ENCODE results near the gene GMPR.

GMPR gene

DNA sequence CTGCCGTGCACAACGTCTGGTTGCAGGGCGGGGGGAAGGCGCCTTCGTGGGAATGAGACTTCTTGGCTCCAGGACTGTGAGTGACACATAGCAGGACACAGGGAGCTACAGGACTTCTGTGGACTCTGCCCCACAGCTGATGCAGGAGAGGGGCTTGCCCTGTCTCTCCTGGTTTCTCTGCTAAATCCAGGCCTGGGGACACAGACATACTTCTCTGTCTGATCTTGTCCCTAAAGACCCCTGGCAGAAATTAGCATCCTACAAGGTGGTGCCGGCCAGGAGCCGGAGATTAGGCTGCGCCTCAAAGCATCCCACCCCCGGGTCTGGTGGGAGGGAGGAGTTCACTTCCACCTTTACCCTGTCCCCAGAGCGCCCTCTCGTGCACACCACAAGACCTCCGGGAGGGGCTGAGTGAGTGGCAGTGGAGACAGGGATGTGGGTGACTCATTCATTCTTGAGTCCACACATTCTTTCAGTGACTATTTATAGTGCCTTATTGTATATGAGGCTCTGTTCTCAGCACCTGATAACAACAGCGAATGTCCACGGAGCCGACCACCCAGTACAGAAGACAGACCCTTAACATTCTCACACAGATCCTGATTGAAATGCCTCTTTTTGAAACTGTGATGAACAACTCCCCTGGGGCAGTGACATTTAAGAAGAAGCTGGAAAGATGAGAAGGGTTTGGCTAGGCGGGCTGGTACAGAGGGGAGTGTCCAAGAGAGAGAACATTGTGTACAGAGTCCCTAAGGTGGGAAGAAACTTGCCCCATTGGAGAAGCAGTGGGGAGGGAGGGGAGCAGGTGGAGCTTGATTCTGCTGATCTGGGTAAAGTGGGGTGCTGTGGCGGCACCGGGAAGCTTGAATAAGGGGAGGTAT lies 39.0 kb downstream of the GMPR start:
- DNase-seq (ENCODE audit: low read depth, low spot score): peak; percentile 53
- CTCF ChIA-PET: interaction anchor here (0.7 to 7.4 kb wide), 11 partner anchors 9 to 585 kb away, joined by 3 to 138 read pairs (median 4); no protein-coding TSS in a partner anchor
- TF ChIP-seq, protein P1, sequence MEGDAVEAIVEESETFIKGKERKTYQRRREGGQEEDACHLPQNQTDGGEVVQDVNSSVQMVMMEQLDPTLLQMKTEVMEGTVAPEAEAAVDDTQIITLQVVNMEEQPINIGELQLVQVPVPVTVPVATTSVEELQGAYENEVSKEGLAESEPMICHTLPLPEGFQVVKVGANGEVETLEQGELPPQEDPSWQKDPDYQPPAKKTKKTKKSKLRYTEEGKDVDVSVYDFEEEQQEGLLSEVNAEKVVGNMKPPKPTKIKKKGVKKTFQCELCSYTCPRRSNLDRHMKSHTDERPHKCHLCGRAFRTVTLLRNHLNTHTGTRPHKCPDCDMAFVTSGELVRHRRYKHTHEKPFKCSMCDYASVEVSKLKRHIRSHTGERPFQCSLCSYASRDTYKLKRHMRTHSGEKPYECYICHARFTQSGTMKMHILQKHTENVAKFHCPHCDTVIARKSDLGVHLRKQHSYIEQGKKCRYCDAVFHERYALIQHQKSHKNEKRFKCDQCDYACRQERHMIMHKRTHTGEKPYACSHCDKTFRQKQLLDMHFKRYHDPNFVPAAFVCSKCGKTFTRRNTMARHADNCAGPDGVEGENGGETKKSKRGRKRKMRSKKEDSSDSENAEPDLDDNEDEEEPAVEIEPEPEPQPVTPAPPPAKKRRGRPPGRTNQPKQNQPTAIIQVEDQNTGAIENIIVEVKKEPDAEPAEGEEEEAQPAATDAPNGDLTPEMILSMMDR (IDR thresholded peaks at IDR 0.05; ENCODE audit: insufficient read depth, low read length, missing control alignments): peak; percentile 81
- POLR2A ChIA-PET: interaction anchor here (0.6 kb wide), 1 partner anchor 76 kb away, joined by 3 read pairs; no protein-coding TSS in a partner anchor
- no peak overlapping the region for H3K4me3 ChIP-seq (ENCODE audit: low read depth, low read length)

DNA sequence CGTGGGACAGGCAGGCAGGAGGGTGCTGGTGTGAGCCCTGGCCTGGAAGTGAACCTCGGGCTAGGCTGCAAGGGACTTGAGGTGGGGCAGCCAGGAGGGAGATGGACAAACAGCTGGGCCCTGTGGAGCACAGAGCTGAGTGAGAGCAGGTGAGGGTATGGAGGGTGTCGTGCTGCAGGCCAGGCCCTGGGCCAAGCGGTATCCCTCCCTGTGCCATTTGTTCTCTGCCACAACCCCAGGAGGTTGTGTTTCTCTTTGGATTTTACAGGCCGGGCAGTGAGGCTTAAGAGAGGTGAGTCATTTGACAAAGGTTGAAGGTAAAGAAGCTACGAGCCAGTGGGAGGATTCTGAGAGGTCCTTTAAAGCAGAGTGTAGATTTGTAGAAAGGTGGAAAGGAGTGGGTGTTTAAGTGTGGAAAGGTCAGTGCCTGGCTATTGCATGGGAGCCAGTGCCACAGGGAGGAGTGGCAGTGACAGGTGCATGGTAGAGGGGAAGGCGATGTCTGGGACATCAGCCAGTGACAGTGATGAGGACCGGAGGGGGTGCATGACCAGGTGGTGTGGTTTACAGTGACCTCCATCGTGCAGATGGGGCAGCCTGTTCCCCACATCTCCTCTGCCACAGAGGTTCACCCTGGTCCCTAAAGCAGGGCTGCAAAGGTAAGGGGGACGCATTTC lies 39.8 kb downstream of the GMPR start:
- no peak overlapping the region for H3K4me3 ChIP-seq (ENCODE audit: low read depth, low read length)
- DNase-seq (ENCODE audit: low read depth, low spot score): no peak
- ChIA-PET POLR2A (no interaction called here), CTCF (interaction anchor here (0.7 to 7.4 kb wide), 6 partner anchors 9 to 586 kb away, joined by 4 to 138 read pairs (median 4); no protein-coding TSS in a partner anchor)
- TF ChIP-seq, protein P1 (IDR thresholded peaks at IDR 0.05; ENCODE audit: insufficient read depth, low read length, missing control alignments): no peak

DNA sequence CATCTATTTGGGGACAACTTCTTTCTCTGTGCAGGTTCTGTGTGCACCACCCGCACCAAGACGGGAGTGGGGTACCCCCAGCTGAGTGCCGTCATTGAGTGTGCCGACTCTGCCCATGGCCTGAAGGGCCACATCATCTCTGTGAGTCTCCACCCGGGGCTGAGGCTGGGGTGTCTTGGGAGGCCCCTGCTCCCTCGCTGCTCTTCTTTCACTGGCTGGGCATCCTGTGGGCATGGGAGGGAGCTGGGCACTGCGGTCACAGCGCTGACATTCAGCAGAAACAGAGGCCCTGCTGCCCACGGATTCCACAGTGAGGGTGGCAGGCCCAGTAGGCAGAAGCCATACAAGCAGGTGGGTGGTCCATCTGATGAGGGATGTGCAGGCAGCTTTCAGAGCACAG lies 40.4 kb downstream of the GMPR start:
- POLR2A ChIA-PET: no interaction called here
- no peak overlapping the region for H3K4me3 ChIP-seq (ENCODE audit: low read depth, low read length)
- CTCF ChIA-PET: interaction anchor here (1.3 to 7.4 kb wide), 3 partner anchors 8 to 42 kb away, joined by 4 to 138 read pairs (median 5); no protein-coding TSS in a partner anchor
- no peak for DNase-seq (ENCODE audit: low read depth, low spot score)
- TF ChIP-seq, protein P1 (IDR thresholded peaks at IDR 0.05; ENCODE audit: insufficient read depth, low read length, missing control alignments): no peak

DNA sequence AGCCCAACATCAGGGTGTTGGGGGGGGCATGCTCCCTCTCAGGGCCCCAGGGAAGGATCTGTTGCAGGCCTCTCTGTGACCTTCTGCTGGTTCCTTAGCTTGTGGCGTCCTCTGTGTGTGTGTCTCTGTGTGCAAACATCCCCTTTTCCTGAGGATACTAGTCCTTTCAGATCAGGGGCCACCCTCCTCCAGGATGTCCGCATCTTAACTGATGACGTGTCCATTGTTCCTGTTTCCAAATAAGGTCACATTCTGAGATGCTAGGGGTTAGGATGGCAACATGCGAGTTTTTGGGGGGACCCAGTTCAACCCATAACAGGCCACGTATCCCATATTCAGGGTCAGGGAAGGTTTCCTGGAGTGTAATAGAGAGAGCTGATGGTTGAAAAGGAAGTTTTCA lies 40.9 kb downstream of the GMPR start:
- no peak for DNase-seq (ENCODE audit: low read depth, low spot score)
- CTCF ChIA-PET: interaction anchor here (7.4 kb wide), 1 partner anchor 8 kb away, joined by 138 read pairs; no protein-coding TSS in a partner anchor
- no peak overlapping the region for H3K4me3 ChIP-seq (ENCODE audit: low read depth, low read length)
- TF ChIP-seq, protein P1 (IDR thresholded peaks at IDR 0.05; ENCODE audit: insufficient read depth, low read length, missing control alignments): no peak
- POLR2A ChIA-PET: no interaction called here

DNA sequence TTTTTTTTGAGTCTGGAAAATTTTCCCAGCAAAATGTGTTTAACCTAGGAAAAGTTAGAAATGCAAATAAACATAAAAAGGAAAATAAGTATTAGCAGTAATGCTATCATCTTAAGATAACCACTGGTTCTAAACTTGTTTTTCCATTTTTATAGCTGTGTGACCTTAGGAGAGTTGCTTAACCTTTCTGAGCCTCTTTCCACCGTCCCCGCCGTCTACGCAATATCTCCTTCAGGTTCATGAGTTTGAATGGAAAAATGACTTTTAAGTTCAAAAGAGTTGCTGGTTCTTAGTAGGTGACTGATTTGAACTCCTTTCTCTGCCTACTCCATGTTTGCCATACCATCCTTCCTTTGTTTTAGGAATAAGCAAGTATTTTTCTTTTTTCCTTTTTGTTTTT lies 44.0 kb downstream of the GMPR start:
- ChIA-PET POLR2A (no interaction called here), CTCF (interaction anchor here (9.7 kb wide), 1 partner anchor 7 kb away, joined by 138 read pairs; no protein-coding TSS in a partner anchor)
- no peak overlapping the region for H3K4me3 ChIP-seq (ENCODE audit: low read depth, low read length)
- DNase-seq (ENCODE audit: low read depth, low spot score): no peak
- TF ChIP-seq, protein P1 (IDR thresholded peaks at IDR 0.05; ENCODE audit: insufficient read depth, low read length, missing control alignments): no peak

DNA sequence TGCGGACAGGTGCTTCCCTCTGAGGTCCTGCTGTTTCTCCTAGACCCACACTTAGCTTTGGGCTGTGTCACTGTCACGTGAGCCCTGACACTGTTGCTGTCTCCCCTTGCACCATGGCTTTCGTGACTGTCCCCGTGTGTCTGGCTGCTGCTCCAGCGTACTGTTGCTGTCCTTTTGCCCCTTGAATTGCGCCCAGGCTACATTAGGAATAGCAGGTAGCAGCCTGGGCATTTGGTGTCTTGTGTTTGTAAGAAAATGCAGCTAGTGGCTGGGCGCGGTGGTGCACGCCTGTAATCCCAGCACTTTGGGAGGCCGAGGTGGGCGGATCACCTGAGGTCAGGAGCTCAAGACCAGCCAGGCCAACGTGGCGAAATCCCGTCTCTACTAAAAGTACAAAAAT lies 46.1 kb downstream of the GMPR start:
- H3K4me3 ChIP-seq (ENCODE audit: low read depth, low read length): no peak overlapping the region
- TF ChIP-seq, protein P1 (IDR thresholded peaks at IDR 0.05; ENCODE audit: insufficient read depth, low read length, missing control alignments): no peak
- CTCF ChIA-PET: interaction anchor here (2.4 to 9.7 kb wide), 10 partner anchors 9 to 802 kb away, joined by 8 to 138 read pairs (median 28); no protein-coding TSS in a partner anchor
- POLR2A ChIA-PET: no interaction called here
- no peak for DNase-seq (ENCODE audit: low read depth, low spot score)
